ENCODE results near the gene ENOX1. TPM values are rescaled to one million over a fixed set of nuclear protein-coding genes. Genes with fewer than 3 reads are reported as not detected.

The ENOX1 gene
- total RNA-seq, 1 donor from 2014 or later = 2.0 TPM

GRCh38 chr13:43528992-43529391 lies 257.8 kb downstream of the ENOX1 start:
- no peak overlapping the region for H3K27ac Mint-ChIP-seq (ENCODE audit: unreplicated experiment)
- TF ChIP-seq, protein P1, sequence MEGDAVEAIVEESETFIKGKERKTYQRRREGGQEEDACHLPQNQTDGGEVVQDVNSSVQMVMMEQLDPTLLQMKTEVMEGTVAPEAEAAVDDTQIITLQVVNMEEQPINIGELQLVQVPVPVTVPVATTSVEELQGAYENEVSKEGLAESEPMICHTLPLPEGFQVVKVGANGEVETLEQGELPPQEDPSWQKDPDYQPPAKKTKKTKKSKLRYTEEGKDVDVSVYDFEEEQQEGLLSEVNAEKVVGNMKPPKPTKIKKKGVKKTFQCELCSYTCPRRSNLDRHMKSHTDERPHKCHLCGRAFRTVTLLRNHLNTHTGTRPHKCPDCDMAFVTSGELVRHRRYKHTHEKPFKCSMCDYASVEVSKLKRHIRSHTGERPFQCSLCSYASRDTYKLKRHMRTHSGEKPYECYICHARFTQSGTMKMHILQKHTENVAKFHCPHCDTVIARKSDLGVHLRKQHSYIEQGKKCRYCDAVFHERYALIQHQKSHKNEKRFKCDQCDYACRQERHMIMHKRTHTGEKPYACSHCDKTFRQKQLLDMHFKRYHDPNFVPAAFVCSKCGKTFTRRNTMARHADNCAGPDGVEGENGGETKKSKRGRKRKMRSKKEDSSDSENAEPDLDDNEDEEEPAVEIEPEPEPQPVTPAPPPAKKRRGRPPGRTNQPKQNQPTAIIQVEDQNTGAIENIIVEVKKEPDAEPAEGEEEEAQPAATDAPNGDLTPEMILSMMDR (IDR thresholded peaks at IDR 0.05) = no peak

GRCh38 chr13:43522788-43523187 lies 264.0 kb downstream of the ENOX1 start:
- H3K4me1 Mint-ChIP-seq (ENCODE audit: low read depth) = peaks cover 10% of the 10 kb centered on the region
- H3K4me3 Mint-ChIP-seq (ENCODE audit: unreplicated experiment) = no peak overlapping the region
- peaks cover 3% of the 10 kb centered on the region for H3K9me3 Mint-ChIP-seq (ENCODE audit: low read depth)
- TF ChIP-seq, protein P1 (IDR thresholded peaks at IDR 0.05) = no peak
- H3K27me3 Mint-ChIP-seq (ENCODE audit: low read depth) = no peaks in the 10 kb centered on the region
- DNase-seq (ENCODE audit: low spot score) = no peak
- no peak overlapping the region for H3K27ac Mint-ChIP-seq (ENCODE audit: unreplicated experiment)
- peaks cover 2% of the 10 kb centered on the region for H3K36me3 Mint-ChIP-seq (ENCODE audit: low read depth)

More at GRCh38 chr13:43528992-43529391, 257.8 kb downstream of the ENOX1 start:
- no peak overlapping the region for H3K4me3 Mint-ChIP-seq (ENCODE audit: unreplicated experiment)
- peaks cover 3% of the 10 kb centered on the region for H3K9me3 Mint-ChIP-seq (ENCODE audit: low read depth)
- DNase-seq (ENCODE audit: low spot score) = no peak
- H3K36me3 Mint-ChIP-seq (ENCODE audit: low read depth) = peaks cover 2% of the 10 kb centered on the region
- H3K4me1 Mint-ChIP-seq (ENCODE audit: low read depth) = peaks cover 4% of the 10 kb centered on the region
- no peaks in the 10 kb centered on the region for H3K27me3 Mint-ChIP-seq (ENCODE audit: low read depth)

- peaks cover 20% of the 10 kb centered on the region for H3K4me1 Mint-ChIP-seq (ENCODE audit: low read depth)
- H3K9me3 Mint-ChIP-seq (ENCODE audit: low read depth) = peaks cover 3% of the 10 kb centered on the region
- peaks cover 2% of the 10 kb centered on the region for H3K36me3 Mint-ChIP-seq (ENCODE audit: low read depth)
- no peak overlapping the region for H3K4me3 Mint-ChIP-seq (ENCODE audit: unreplicated experiment)
- TF ChIP-seq, protein P1 (IDR thresholded peaks at IDR 0.05) = no peak
- no peak for DNase-seq (ENCODE audit: low spot score)
- H3K27ac Mint-ChIP-seq (ENCODE audit: unreplicated experiment) = no peak overlapping the region
- no peaks in the 10 kb centered on the region for H3K27me3 Mint-ChIP-seq (ENCODE audit: low read depth)
Observed at GRCh38 chr13:43520351-43520750, 266.4 kb downstream of the ENOX1 start.

DNA sequence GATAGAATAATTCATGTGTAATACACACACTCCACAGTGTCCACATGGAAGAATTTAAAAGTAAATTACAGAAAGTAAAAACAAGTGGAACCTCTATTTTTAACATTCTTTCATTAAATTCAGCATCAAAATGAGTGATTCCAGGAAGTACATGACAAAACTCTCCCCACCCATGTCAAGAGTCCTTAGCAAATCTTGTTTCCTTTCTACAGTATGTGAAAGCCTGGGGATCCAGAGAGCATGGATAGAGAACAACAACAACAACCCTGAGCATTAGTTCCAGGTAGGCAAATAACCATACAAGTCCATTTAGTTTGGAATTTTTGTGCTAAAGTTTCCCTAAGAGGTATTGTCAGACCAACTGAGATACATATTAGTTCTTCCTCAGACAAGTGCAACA lies 267.9 kb downstream of the ENOX1 start:
- H3K27ac Mint-ChIP-seq (ENCODE audit: unreplicated experiment) = no peak overlapping the region
- H3K27me3 Mint-ChIP-seq (ENCODE audit: low read depth) = no peaks in the 10 kb centered on the region
- H3K9me3 Mint-ChIP-seq (ENCODE audit: low read depth) = no peaks in the 10 kb centered on the region
- no peaks in the 10 kb centered on the region for H3K36me3 Mint-ChIP-seq (ENCODE audit: low read depth)
- TF ChIP-seq, protein P1 (IDR thresholded peaks at IDR 0.05) = no peak
- H3K4me3 Mint-ChIP-seq (ENCODE audit: unreplicated experiment) = no peak overlapping the region
- DNase-seq (ENCODE audit: low spot score) = no peak
- H3K4me1 Mint-ChIP-seq (ENCODE audit: low read depth) = peaks cover 25% of the 10 kb centered on the region

DNA sequence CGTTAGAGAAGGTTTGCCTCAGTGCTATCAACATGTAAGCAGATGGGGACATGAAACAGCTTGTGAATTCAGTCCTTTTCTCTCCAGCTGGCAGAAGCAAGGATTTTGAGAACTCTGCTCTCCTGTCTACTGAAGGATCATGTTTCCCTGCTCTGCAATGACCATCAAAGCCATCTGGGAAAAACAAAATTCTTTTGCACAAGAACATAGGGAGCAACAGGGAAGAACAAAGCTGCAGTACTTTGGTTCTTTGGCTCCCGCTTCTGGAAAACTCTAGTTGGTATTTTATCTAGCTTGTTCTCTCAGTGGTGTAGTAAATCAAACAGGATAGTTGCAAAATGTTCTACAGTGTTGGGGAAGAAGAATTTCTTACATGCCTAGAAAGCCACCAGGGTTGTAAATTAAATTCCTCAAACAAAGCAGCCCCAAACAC lies 270.4 kb downstream of the ENOX1 start:
- peaks cover 18% of the 10 kb centered on the region for H3K4me1 Mint-ChIP-seq (ENCODE audit: low read depth)
- no peaks in the 10 kb centered on the region for H3K9me3 Mint-ChIP-seq (ENCODE audit: low read depth)
- H3K27ac Mint-ChIP-seq (ENCODE audit: unreplicated experiment) = peak overlapping the region; percentile 29
- no peaks in the 10 kb centered on the region for H3K27me3 Mint-ChIP-seq (ENCODE audit: low read depth)
- no peak overlapping the region for H3K4me3 Mint-ChIP-seq (ENCODE audit: unreplicated experiment)
- no peak for DNase-seq (ENCODE audit: low spot score)
- H3K36me3 Mint-ChIP-seq (ENCODE audit: low read depth) = no peaks in the 10 kb centered on the region
- TF ChIP-seq, protein P1 (IDR thresholded peaks at IDR 0.05) = peak; percentile 17
